Neural cell (in vitro differentiated cells): ENCODE results near the gene HES6.

Experiments used
- CTCF ChIP-seq: fragments of 450-650 bp; IDR thresholded peaks from 2 replicates; pipeline ENCODE4 v1.5.1; 2014; ENCODE audit warnings: antibody characterized with exemption, mild to moderate bottlenecking, moderate library complexity; ENCODE audit not compliant: poor library complexity, severe bottlenecking
- EZH2 ChIP-seq: fragments of 200-600, 300-800 bp; shearing (Covaris generic), sonication (generic); IDR thresholded peaks from 2 replicates; pipeline ENCODE4 v1.6.1; 2014; ENCODE audit warnings: antibody characterized with exemption, low read length, borderline replicate concordance, mild to moderate bottlenecking; ENCODE audit not compliant: insufficient read depth, poor library complexity, severe bottlenecking
- POLR2AphosphoS5 ChIP-seq: IDR thresholded peaks from 2 replicates; pipeline ENCODE4 v1.6.1; 2012
- SMC3 ChIP-seq: fragments of 450-650 bp; conservative IDR thresholded peaks from 2 replicates; pipeline ENCODE4 v1.6.1; 2014; ENCODE audit warnings: antibody characterized with exemption, mild to moderate bottlenecking, moderate library complexity; ENCODE audit not compliant: poor library complexity
- TAF1 ChIP-seq: IDR thresholded peaks from 2 replicates; pipeline ENCODE4 v1.6.1; 2012; ENCODE audit warnings: low read depth

GRCh38 chr2:238235856-238236255 lies 4.0 kb downstream of the HES6 start:
- TF ChIP-seq CTCF (no peak), POLR2AphosphoS5 (no peak), TAF1 (no peak), SMC3 (no peak), EZH2 (no peak)
